Measurements from ENCODE around the gene PLCB2.
A peak's percentile ranks its signal among the peaks of the same experiment; 100 is the strongest.

Gene PLCB2, protein sequence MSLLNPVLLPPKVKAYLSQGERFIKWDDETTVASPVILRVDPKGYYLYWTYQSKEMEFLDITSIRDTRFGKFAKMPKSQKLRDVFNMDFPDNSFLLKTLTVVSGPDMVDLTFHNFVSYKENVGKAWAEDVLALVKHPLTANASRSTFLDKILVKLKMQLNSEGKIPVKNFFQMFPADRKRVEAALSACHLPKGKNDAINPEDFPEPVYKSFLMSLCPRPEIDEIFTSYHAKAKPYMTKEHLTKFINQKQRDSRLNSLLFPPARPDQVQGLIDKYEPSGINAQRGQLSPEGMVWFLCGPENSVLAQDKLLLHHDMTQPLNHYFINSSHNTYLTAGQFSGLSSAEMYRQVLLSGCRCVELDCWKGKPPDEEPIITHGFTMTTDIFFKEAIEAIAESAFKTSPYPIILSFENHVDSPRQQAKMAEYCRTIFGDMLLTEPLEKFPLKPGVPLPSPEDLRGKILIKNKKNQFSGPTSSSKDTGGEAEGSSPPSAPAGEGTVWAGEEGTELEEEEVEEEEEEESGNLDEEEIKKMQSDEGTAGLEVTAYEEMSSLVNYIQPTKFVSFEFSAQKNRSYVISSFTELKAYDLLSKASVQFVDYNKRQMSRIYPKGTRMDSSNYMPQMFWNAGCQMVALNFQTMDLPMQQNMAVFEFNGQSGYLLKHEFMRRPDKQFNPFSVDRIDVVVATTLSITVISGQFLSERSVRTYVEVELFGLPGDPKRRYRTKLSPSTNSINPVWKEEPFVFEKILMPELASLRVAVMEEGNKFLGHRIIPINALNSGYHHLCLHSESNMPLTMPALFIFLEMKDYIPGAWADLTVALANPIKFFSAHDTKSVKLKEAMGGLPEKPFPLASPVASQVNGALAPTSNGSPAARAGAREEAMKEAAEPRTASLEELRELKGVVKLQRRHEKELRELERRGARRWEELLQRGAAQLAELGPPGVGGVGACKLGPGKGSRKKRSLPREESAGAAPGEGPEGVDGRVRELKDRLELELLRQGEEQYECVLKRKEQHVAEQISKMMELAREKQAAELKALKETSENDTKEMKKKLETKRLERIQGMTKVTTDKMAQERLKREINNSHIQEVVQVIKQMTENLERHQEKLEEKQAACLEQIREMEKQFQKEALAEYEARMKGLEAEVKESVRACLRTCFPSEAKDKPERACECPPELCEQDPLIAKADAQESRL

DNA sequence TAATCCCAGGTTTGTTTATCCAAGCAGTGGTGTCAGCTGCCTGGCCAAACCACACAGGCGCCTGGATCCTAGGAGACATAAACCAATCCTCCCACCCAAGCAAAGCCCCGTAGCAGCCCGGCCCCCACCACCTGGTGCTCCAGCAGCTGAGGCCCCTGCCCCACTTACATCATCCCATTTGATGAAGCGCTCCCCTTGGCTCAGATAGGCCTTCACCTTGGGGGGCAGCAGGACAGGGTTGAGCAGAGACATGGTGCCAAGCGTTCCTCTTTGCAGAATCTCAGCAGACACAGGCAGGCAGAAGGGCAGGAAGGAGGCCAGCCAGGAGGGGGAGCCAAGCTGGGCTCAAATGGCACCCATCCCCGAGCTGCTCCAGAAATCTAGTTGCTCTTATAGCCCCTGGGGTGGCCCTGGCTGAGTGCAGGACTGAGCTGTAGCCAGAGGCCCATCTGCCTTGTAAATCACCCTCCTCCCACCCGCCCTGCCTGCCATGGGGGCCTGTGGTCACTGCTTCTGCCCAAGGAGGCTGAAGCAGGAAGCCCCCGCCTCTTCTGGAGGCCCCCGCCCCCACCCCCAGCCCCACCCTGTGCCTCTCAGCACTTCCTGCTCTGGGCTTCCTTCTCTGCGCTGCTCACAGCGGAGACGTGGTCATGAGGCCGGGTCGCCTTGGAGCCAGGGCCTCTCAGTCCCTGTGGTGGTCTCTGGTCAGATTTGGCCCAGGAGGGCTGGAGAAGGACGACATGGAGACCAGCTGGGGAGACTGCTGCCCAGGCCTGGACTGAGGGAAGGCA lies at the start of gene PLCB2:
PLCB2 (minus strand) TSS at position 515 of the 791 bp plus-strand sequence; CDS start at position 252, 263 bp downstream.
- DNase-seq = no peak
- in situ Hi-C loops (cut with HindIII; ENCODE audit: low pct_ligation_motif_present, low pct_unique_long_range_greater_than_20kb, low sequenced_read_pairs) = no loop called here

DNA sequence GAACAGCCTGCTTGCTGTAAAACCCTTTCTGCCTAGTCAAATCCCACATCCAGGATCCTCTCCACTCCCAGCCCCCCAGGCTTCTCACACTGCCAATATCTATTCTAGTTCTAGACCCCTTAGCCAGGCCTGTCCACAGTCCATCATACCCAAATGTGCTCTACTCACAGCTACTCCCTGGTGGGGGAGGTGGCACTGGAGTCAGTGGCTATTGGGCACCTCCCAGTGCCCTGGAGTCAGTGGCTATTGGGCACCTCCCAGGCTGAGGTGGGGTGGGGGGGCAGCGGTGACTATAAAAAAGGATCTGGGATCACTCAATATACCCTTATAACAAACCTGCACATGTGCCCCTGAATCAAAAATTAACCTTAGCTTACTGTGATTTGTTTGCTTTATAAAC lies 49.5 kb upstream of the PLCB2 start:
- no peak for DNase-seq
- in situ Hi-C loops (cut with HindIII; ENCODE audit: low pct_ligation_motif_present, low pct_unique_long_range_greater_than_20kb, low sequenced_read_pairs) = no loop called here

DNA sequence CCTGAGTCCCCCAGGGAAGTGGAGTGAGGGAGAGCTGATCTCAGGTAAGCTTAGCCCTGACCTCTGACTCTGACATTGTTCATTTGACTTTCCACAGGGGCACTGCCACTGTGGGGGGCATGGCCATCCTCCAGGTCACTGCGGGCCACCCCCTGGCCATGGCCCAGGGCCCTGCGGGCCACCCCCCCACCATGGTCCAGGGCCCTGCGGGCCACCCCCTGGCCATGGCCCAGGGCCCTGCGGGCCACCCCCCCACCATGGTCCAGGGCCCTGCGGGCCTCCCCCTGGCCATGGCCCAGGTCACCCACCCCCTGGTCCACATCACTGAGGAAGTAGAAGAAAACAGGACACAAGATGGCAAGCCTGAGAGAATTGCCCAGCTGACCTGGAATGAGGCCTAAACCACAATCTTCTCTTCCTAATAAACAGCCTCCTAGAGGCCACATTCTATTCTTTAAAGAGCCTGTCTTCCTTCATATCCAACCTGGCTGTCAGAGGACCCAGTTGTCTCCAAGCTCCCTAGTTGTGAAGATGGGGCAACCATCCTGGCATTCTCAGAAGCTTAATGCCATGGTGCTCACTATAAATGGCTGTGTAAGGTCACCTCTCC lies 48.3 kb upstream of the PLCB2 start:
- in situ Hi-C loops (cut with HindIII; ENCODE audit: low pct_ligation_motif_present, low pct_unique_long_range_greater_than_20kb, low sequenced_read_pairs) = no loop called here

DNA sequence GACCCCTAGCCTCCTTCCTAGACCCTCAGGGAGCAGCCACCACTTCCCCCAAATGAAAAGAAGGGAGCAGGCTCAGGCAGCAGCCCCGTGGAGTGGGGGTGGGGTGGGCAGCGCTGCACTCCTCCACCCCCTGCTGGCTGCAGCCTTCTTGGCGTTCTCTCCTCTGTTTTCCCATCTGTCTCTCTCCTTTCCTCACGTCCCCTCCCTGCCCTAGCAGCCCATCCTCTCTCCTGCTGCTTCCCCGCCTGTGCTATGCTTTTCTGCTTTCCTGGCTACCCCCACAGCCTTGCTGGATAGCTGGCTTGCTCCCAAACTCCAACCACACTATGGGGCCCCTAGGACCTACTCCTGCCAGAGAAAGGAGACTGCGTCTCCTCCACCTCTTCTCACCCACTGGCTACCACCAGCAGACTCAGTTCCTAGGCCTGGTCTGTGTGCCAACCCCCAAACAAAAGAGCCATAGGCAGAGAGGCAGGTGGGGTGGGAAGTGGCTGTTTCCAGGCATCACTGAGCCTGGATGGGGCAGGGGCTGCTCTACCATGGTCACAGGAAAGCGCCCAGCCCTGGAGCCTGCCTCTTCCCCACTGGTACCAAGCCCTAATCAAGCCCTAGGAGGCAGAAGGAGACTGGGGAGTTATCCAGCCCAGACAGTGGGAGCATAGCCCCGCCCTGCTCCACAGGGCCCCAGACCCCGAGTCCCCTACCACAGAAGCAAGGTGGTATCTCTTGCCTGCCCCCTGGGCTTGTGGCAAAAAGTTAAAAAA lies 46.9 kb upstream of the PLCB2 start:
- in situ Hi-C loops (cut with HindIII; ENCODE audit: low pct_ligation_motif_present, low pct_unique_long_range_greater_than_20kb, low sequenced_read_pairs) = no loop called here
- peak; percentile 44 for DNase-seq

More for the DNA sequence above, 48.3 kb upstream of the PLCB2 start:
- no peak for DNase-seq

DNA sequence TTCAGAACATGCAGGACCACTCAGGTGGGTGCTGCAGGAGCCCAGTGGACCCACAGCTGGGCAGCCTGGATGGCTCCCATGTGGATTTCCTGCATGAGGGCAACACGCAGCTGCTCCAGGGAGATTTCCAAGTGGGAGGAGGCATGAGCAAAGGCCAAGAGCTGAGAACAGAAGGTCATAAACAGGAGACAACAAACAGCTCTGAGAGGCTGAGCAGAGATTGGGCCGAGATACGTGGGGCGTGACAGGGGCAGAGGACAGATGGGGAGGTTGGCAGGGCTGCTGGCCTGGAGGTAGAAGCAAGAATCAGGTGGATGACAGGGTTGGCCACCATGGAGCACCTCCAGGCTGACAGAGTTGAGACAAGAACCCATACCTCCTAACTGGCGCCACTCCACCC lies 46.0 kb upstream of the PLCB2 start:
- in situ Hi-C loops (cut with HindIII; ENCODE audit: low pct_ligation_motif_present, low pct_unique_long_range_greater_than_20kb, low sequenced_read_pairs) = no loop called here
- DNase-seq = no peak

DNA sequence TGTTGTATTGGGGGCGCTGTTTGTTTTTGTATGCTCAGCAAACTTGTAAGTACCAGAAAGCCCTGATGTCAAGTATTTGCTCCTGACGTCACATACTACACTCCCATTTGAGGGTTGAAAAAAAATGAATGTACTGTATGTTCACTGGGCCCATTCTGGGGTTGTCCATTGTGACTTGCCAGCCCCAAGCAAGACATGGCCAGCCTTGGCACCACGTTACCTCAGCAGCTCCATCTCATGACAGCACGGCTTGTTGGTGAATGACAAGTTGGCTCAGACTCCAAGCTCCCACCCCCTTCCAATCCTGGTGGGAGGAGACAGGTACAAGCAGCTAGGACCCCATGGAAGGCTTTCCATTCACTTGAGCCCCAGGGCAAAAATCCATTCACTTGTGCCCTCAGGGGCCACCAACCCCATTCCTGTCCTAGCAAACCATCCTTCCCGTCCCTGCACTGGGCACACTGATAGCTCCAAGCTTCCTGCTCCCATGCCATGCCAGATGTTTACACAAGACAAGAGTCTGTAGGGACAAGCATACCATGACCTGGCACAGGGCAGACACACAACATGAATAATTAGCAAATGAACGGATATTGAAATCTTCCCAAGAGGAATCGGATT lies 44.7 kb upstream of the PLCB2 start:
- in situ Hi-C loops (cut with HindIII; ENCODE audit: low pct_ligation_motif_present, low pct_unique_long_range_greater_than_20kb, low sequenced_read_pairs) = no loop called here
- DNase-seq = no peak

DNA sequence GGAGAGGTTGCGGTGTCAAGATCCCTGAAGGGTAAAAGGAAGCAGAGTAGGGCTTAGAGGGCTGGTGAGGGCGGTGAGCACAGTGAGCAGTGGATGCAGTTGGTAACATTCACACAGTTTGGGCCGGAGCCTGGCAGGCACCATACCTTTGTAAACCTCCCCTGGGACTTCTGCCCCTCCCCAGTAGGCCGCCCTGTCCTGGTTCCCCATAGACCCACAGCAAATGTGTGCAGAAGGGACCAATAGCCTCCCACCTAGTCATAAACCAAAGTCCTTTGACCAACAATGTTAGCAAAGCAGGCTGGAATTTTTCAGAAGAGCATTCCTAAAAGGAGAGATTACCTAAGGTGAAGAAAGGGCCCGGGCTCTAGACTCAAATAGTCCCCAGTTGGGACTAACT lies 41.4 kb upstream of the PLCB2 start:
- in situ Hi-C loops (cut with HindIII; ENCODE audit: low pct_ligation_motif_present, low pct_unique_long_range_greater_than_20kb, low sequenced_read_pairs) = no loop called here
- no peak for DNase-seq

DNA sequence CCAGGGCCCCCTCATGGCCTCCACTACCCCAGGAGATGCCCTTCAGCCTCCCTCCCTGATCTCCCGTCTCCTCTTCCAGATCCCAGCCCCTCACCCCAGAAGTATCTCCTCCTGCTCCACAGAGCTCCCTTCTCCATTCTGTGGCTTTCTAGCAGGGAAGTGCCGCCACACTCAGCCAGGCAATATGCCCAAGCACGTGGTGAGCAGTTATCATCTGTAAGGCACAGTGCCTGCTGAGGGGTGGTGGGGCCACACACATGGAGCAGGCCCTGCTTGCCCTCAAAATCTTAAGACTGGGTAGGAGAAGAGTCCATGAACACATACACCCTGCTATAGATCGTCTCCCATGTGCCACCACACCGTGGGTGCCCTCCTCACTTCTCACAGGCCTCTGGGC lies 40.7 kb upstream of the PLCB2 start:
- DNase-seq = no peak
- in situ Hi-C loops (cut with HindIII; ENCODE audit: low pct_ligation_motif_present, low pct_unique_long_range_greater_than_20kb, low sequenced_read_pairs) = no loop called here

DNA sequence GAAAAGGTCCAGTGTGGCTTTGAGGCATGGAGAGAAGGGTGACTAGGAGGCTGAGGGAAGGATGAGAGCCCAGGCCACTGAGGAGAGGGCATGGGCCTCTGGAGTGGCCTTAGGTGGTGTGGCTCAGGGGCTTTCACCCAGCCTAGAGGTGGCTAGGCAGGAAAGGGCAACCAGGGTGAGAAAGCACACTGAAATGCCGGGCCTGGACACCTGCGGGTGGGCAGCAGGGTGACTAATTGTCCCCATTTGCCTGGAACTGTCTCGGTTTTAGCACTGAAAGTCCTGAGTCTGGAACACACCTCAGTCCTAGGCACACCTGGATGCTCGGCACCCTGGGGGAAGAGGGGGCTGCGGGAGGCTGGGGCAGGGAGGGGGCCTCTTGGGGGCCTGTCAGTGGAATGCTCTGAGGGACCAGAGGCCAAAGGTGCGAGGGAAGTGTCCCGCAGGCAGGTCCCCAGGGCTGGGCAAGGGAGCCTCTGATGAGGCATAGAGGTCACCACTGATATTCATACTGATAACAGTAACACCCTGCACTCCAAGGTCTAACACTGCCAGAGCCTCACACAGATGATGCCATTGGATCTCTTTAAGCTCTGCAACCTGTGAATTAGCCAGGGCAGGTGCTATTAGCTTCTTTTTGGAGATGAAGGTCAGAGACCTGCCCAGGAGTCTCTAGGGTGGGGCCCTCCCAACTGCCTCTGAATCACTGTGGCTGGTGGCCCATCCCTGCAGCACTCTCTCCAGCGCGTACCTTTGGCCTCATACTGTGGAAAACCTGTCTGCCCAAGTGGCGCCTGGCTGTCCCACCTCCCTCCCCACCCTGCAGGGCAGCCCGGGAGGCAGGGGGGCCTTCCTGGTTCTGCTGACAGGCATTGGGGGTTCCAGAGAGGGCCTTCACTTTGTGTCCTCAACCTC lies 40.1 kb upstream of the PLCB2 start:
- in situ Hi-C loops (cut with HindIII; ENCODE audit: low pct_ligation_motif_present, low pct_unique_long_range_greater_than_20kb, low sequenced_read_pairs) = no loop called here
- no peak for DNase-seq

DNA sequence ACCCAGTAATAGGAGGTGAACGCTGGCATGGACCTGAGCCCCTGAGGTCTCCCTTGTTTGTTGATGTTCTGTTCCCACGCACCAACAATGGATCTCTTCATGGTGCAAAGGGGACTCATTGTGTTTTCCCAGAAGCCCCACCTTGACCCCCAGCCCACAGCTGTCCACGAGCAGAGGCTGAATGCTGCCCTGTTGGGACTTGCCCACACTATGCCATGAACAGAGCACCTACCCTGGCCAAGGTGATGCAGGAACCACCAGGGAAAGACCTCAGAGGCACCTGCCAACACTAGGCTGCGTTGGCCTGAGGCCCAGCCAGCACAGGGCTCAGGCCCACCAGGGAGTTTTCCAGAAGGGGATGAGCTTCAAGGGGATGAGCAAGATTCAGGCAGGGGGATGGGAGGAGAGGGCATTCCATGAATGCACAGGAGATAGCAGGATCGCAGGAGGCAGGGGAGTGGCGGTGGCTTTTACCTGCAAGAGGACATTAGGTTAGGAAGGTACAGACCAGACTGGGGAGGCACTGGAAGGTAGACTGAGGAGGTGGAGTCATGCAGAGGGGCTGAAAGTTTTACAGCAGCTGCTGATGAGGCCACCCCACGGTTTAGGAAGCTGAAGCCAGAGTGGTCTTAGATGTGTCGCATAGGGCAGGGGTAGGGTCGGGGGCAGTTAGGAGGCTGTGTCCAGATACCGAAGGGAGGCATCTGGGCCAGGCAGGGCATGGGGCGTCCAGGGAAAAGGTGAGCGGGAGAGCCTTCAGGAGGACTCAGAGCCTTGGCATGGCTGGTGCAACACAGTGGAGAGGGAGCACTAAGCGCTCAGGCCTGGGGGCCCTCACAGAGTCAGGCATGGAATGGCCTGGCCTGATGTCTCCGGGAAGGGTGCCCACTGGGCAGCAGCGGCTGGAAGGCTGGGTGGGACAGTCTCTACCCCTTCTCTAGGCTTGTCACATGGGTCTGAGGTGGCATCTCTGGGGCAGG lies 39.1 kb upstream of the PLCB2 start:
- in situ Hi-C loops (cut with HindIII; ENCODE audit: low pct_ligation_motif_present, low pct_unique_long_range_greater_than_20kb, low sequenced_read_pairs) = no loop called here
- DNase-seq = no peak

DNA sequence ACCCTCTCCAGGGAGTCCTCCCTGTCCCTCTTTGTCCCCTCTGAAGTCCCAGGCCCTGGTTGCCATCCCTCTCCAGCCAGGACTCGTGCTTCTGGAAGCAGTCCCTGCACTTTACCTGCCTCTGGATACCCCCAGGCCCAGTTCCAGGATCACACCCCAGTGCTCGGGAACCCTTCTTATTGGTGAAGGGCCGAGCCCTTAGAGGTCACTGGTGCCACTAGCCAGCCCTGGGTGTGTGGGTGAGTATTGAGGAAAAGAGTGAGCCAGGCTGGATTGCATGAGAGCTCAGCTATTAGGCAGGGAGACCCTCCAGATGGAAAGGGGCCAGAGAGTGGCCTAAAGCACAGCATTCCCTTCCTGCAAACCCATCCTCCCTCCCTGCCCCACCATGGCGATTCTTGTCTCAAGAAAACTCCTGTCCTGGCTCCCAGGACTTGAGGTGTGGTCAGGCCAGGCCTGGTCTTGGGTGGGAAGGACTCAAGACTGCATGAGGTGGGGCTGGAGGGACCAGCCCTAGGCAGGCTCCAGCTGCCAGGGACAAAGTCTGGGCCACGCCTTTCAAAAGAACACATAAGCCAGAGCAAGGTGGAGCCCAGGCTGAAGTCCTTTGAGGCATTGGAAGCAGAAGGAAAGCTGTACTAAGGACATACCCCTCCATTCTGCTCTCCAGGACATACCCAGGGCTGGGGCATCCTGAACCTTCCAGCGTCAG lies 38.3 kb upstream of the PLCB2 start:
- no peak for DNase-seq
- in situ Hi-C loops (cut with HindIII; ENCODE audit: low pct_ligation_motif_present, low pct_unique_long_range_greater_than_20kb, low sequenced_read_pairs) = no loop called here

DNA sequence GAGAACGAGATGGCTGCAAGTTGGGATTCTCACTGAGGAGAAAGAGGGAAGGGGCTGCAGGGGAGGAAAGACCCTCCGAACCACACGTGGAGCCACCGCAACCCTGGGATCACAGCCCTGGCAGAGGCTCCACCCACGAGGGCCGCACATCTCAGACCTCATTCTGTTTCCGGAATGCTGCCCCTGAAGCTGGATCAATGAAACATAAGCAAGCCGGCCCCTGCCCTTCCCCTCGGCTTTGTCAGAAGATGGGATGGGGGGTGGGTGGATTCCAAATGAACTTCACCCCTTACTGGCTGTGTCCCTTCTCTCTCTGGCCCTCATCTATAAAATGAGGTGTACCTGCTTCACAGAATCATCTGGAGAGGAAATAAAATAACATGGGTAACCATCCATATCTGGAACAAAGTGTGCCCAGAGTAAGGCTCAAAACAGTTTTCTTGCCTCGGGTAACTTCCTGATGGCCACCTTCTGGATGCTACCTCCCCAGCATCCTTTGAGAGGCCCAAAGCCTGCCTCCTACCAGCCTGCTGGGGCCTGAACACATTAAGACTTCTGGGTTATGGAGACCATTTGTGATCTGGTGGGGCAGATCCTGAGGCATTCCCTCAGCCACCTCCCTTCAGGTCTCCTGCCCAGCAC lies 37.6 kb upstream of the PLCB2 start:
- in situ Hi-C loops (cut with HindIII; ENCODE audit: low pct_ligation_motif_present, low pct_unique_long_range_greater_than_20kb, low sequenced_read_pairs) = no loop called here
- DNase-seq = no peak

DNA sequence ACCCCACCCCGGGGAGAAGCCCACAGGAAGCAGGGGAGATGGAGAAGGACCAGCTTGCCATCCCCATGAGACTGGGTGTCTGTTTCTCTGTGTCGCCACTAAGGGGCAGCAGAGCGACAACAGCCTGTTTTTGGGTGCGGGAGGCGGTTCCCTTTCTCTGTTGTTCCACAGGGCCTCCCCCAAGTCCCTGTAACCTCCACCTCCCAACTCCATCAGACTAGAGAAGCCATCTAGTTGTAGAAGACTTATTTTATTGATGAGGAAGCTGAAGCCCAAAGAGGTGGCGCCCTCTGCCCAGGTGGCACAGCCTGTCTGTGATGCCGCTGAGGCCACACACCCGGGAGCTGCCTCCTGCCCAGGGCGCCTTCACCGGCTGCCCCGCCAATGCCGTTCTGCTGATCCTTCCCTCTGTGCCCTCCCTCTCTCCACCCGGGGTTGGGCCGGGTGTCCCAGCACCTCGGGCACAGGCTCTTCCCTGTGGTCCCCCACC lies 36.9 kb upstream of the PLCB2 start:
- peak; percentile 58 for DNase-seq
- in situ Hi-C loops (cut with HindIII; ENCODE audit: low pct_ligation_motif_present, low pct_unique_long_range_greater_than_20kb, low sequenced_read_pairs) = no loop called here

DNA sequence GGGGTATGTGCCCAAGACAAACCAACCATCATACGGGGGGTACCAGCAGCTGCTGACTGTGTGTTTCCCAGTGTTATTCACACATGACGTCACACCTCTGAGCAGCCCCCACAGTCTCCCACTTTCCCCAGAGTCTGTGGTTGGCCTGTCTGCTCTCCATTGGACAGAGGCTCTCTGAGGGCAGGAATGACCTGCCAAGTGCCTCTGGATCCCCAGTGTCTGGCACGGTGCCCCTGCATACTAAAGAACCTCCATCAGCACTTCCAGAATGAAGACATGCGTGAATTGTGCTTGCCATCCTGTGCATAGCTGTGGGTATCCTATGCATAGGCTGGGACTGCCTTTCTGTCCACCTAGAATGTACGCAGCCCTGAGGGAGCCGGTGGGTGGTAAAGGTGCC lies 36.5 kb upstream of the PLCB2 start:
- DNase-seq = no peak
- in situ Hi-C loops (cut with HindIII; ENCODE audit: low pct_ligation_motif_present, low pct_unique_long_range_greater_than_20kb, low sequenced_read_pairs) = no loop called here
